ENCODE measurements around the gene CLCN7.

- no peak for TF ChIP-seq CTCF (IDR thresholded peaks at IDR 0.05)
- no peak for TF ChIP-seq POLR2A (IDR thresholded peaks at IDR 0.05)
Observed at GRCh38 chr16:1481906-1482835, 7.3 kb upstream of the CLCN7 start.
